GM21825 (cell line): Measurements from ENCODE around the gene NPTXR.

Source experiments
- ATAC-seq: cut with Tn5 transposase; IDR thresholded peaks from one replicate; pipeline ENCODE4 v1.9.1; 2021; ENCODE audit warnings: mild to moderate bottlenecking, moderate library complexity; ENCODE audit not compliant: unreplicated experiment

NPTXR gene

GRCh38 chr22:38774496-38775166, 69.2 kb downstream of the NPTXR start:
- ATAC-seq, result no peak

- no peak for ATAC-seq
Measured at GRCh38 chr22:38773363-38773946, 70.4 kb downstream of the NPTXR start.

GRCh38 chr22:38772623-38772873, 71.3 kb downstream of the NPTXR start:
- ATAC-seq, result no peak

GRCh38 chr22:38770257-38770949, 73.4 kb downstream of the NPTXR start:
- no peak for ATAC-seq
